GM23338 (cell line): ENCODE data around the gene CTNND2.

ENCODE experiments used
- ETS1 ChIP-seq: IDR thresholded peaks from 2 replicates; pipeline ENCODE4 v1.6.1; 2016; ENCODE audit warnings: antibody characterized with exemption
- EZH2 ChIP-seq: fragments of 200-600 bp; sonication (generic); IDR thresholded peaks from one replicate; pipeline ENCODE4 v1.8.0; 2017; ENCODE audit warnings: antibody characterized with exemption, mild to moderate bottlenecking, low read depth; ENCODE audit not compliant: unreplicated experiment
- JUNB ChIP-seq: IDR thresholded peaks from one replicate; pipeline ENCODE4 v1.6.1; 2016; ENCODE audit warnings: antibody characterized with exemption; ENCODE audit not compliant: unreplicated experiment
- NANOG ChIP-seq: IDR thresholded peaks from 2 replicates; pipeline ENCODE4 v1.6.1; 2016; ENCODE audit warnings: antibody characterized with exemption, borderline replicate concordance
- POLR2AphosphoS5 ChIP-seq: IDR thresholded peaks from 2 replicates; pipeline ENCODE4 v1.6.1; 2016; ENCODE audit warnings: antibody characterized with exemption, low read depth
- REST ChIP-seq: IDR thresholded peaks from one replicate; pipeline ENCODE4 v1.6.1; 2018; ENCODE audit warnings: antibody characterized with exemption; ENCODE audit not compliant: unreplicated experiment
- ZNF331 ChIP-seq: fragments of 250-450 bp; sonication (Bioruptor Pico); IDR thresholded peaks from 2 replicates; pipeline ENCODE4 v1.5.0; 2020; ENCODE audit warnings: low read depth, mild to moderate bottlenecking, moderate library complexity
- TF ChIP-seq, protein P1 (sequence below), 2 experiments: fragments of 200-600 bp in 1 of 2; sonication (generic) in 1 of 2; conservative IDR thresholded peaks; 2 replicates each; pipeline versions ENCODE4 v1.5.1 to v1.6.1; 2016 to 2017; ENCODE audit warnings: antibody characterized with exemption in 2 of 2, low read depth in 2 of 2, mild to moderate bottlenecking in 2 of 2, moderate library complexity in 1 of 2

GRCh38 chr5:11150976-11151375, 753.3 kb downstream of the CTNND2 start:
- TF ChIP-seq, protein P1, sequence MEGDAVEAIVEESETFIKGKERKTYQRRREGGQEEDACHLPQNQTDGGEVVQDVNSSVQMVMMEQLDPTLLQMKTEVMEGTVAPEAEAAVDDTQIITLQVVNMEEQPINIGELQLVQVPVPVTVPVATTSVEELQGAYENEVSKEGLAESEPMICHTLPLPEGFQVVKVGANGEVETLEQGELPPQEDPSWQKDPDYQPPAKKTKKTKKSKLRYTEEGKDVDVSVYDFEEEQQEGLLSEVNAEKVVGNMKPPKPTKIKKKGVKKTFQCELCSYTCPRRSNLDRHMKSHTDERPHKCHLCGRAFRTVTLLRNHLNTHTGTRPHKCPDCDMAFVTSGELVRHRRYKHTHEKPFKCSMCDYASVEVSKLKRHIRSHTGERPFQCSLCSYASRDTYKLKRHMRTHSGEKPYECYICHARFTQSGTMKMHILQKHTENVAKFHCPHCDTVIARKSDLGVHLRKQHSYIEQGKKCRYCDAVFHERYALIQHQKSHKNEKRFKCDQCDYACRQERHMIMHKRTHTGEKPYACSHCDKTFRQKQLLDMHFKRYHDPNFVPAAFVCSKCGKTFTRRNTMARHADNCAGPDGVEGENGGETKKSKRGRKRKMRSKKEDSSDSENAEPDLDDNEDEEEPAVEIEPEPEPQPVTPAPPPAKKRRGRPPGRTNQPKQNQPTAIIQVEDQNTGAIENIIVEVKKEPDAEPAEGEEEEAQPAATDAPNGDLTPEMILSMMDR (conservative IDR thresholded peaks at IDR 0.05; ENCODE audit: low read depth in 2 of 2) = no peak
- no peak for TF ChIP-seq REST
- no peak for TF ChIP-seq JUNB
- TF ChIP-seq ETS1 = no peak
- TF ChIP-seq POLR2AphosphoS5 = no peak
- no peak for TF ChIP-seq EZH2
- no peak for TF ChIP-seq NANOG
- TF ChIP-seq ZNF331 (CRISPR knock-in tag) = no peak
